ENCODE data around the gene SAMD10.

SAMD10 gene

DNA sequence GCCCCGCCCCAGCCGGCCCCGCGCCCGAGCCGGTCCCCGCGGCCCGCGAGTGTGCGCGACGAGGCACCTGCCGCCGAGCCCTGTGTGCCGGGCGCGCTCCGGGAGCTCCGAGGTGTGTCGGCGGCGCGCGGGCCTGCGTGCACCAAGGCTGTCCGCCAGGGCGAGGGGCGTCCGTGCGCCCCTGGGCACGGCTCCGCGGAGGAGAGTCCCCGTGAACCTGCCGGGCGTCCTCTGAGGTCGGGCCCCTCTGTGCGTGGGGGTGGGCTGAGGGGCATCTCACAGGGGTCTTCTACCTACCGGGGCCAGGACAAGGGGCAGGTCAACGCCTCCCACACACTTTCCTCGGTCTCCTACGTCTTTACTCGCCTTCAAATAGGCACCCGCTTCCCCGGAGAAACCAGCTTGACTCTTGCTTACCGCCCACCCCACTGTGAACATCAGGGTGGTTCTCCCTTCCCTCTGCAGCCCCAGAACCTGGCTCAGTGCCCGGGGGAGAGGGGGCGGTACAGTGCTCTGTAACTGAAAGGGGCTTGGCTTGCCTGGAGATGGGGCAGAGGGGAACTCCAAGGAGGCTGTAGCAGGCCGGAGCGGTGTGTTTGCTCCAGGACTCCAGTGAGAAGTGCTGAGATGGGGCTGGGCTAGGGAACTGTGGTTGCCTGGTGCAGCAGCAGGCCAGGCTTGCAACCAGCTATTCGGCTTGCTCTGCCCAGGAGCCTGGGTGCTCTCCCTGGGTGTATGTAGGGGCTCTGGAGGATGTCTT is at the start of gene SAMD10:
Gene SAMD10, minus strand, starts transcription at position 86 of the 760 bp plus-strand sequence. CDS start 175 bp downstream, outside the sequence.
- no peak for DNase-seq (ENCODE audit: extremely low read depth, low read depth)
- TF ChIP-seq CTCF (IDR thresholded peaks at IDR 0.05; ENCODE audit: low read depth, low read length, missing control alignments) = no peak
- peak within 1 kb of the TSS; percentile 89 for H3K4me3 ChIP-seq (replicated peaks; ENCODE audit: low read depth, low read length)

GRCh38 chr20:64027981-64028685 is 48.7 kb upstream of the SAMD10 start:
- H3K4me3 ChIP-seq (replicated peaks; ENCODE audit: low read depth, low read length) = no peak overlapping the region
- no peak for DNase-seq (ENCODE audit: extremely low read depth, low read depth)
- TF ChIP-seq CTCF (IDR thresholded peaks at IDR 0.05; ENCODE audit: low read depth, low read length, missing control alignments) = no peak

DNA sequence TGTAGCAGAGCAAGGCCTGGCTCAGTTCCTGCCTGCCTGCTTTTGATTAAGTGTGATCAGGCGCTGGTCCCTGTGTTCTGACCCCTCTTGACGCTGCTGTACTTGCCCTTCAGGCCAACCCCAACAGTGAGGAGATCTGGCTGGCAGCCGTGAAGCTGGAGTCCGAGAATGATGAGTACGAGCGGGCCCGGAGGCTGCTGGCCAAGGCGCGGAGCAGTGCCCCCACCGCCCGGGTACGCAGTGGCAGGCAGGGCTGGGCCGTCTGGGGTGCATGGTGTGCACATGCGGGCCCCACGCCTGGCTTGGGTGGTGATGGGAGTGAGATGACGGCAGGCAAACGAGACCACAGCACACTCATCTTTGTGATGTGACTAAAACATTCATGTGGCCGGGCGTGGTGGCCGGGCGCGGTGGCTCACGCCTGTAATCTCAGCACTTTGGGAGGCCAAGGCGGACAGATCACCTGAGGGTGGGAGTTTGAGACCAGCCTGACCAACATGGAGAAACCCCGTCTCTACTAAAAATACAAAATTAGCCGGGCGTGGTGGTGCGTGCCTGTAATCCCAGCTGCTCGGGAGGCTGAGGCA is 46.5 kb upstream of the SAMD10 start:
- no peak for DNase-seq (ENCODE audit: extremely low read depth, low read depth)
- no peak for TF ChIP-seq CTCF (IDR thresholded peaks at IDR 0.05; ENCODE audit: low read depth, low read length, missing control alignments)
- H3K4me3 ChIP-seq (replicated peaks; ENCODE audit: low read depth, low read length) = no peak overlapping the region

GRCh38 chr20:64025101-64025825 is 45.8 kb upstream of the SAMD10 start:
- H3K4me3 ChIP-seq (replicated peaks; ENCODE audit: low read depth, low read length) = no peak overlapping the region
- no peak for DNase-seq (ENCODE audit: extremely low read depth, low read depth)

GRCh38 chr20:64024141-64024990 is 44.9 kb upstream of the SAMD10 start:
- DNase-seq (ENCODE audit: extremely low read depth, low read depth) = no peak
- no peak for TF ChIP-seq CTCF (IDR thresholded peaks at IDR 0.05; ENCODE audit: low read depth, low read length, missing control alignments)
- no peak overlapping the region for H3K4me3 ChIP-seq (replicated peaks; ENCODE audit: low read depth, low read length)

More at GRCh38 chr20:64025101-64025825, 45.8 kb upstream of the SAMD10 start:
- no peak for TF ChIP-seq CTCF (IDR thresholded peaks at IDR 0.05; ENCODE audit: low read depth, low read length, missing control alignments)

All from HFF-Myc (cell line).